ENCODE measurements around the gene CDKN2B-AS1.

Gene CDKN2B-AS1

DNA sequence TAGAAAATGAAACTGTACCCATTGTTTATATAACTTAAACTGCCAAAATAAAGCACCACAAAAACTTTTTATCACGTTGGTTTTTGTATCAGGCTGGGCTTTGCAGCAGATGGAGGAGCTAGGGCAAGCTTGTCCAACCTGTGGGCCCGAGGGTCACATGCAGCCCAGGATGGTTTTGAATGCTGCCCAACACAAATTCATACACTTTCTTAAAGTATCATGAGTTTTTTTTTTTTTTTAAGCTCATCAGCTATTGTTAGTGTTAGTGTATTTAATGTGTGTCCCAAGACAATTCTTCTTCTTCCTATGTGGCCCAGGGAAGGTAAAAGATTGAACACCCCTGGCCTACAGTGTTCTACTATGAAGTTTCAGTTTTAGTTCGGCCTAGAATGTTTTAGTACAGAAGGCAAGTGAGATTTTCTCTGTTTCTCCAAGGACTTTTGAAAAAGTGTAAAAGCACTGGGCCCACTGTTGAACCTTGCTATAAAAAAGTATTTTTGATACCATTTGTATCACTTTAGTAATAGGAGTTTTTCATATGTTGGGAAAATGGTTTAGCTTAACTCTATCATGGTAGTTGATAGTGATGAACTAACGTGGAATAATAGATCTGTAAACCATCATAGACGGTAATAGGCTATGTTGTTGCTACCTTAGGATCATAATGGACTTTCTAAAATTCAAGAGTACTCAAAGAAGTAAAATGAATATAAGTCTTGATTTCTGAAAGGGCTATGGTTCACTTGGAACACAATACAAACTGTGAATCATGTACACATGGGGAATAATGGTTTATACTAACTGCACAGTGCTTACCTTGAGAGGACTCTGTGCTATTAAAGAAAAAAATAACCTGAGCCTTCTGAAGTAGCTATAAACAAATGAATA is 3.3 kb upstream of the CDKN2B-AS1 start:
- no peak overlapping the region for H3K4me3 ChIP-seq (replicated peaks; ENCODE audit: low read depth, low read length)
- no peak for DNase-seq (ENCODE audit: low read depth)
- TF ChIP-seq, protein P1, sequence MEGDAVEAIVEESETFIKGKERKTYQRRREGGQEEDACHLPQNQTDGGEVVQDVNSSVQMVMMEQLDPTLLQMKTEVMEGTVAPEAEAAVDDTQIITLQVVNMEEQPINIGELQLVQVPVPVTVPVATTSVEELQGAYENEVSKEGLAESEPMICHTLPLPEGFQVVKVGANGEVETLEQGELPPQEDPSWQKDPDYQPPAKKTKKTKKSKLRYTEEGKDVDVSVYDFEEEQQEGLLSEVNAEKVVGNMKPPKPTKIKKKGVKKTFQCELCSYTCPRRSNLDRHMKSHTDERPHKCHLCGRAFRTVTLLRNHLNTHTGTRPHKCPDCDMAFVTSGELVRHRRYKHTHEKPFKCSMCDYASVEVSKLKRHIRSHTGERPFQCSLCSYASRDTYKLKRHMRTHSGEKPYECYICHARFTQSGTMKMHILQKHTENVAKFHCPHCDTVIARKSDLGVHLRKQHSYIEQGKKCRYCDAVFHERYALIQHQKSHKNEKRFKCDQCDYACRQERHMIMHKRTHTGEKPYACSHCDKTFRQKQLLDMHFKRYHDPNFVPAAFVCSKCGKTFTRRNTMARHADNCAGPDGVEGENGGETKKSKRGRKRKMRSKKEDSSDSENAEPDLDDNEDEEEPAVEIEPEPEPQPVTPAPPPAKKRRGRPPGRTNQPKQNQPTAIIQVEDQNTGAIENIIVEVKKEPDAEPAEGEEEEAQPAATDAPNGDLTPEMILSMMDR (IDR thresholded peaks at IDR 0.05; ENCODE audit: low read length, missing control alignments) = no peak

- no peak for DNase-seq (ENCODE audit: low read depth)
- peak overlapping the region; percentile 96 for H3K4me3 ChIP-seq (replicated peaks; ENCODE audit: low read depth, low read length)
Observed at GRCh38 chr9:21993007-21993406, 1.6 kb upstream of the CDKN2B-AS1 start.

GRCh38 chr9:21993893-21994555 is 567 bp upstream of the CDKN2B-AS1 start, which contains the start of gene CDKN2A:
TSS of gene CDKN2A (minus strand) at chr9:21994392.
- peak; percentile 55 for DNase-seq (ENCODE audit: low read depth)
- TF ChIP-seq, protein P1 (IDR thresholded peaks at IDR 0.05; ENCODE audit: low read length, missing control alignments) = no peak
- H3K4me3 ChIP-seq (replicated peaks; ENCODE audit: low read depth, low read length) = peak within 1 kb of the TSS; percentile 96

More at GRCh38 chr9:21993007-21993406, 1.6 kb upstream of the CDKN2B-AS1 start:
- TF ChIP-seq, protein P1 (IDR thresholded peaks at IDR 0.05; ENCODE audit: low read length, missing control alignments) = no peak

GRCh38 chr9:21995006-21995665 is 545 bp downstream of the CDKN2B-AS1 start:
- TF ChIP-seq, protein P1 (IDR thresholded peaks at IDR 0.05; ENCODE audit: low read length, missing control alignments) = no peak
- H3K4me3 ChIP-seq (replicated peaks; ENCODE audit: low read depth, low read length) = peak overlapping the region; percentile 96
- peak; percentile 74 for DNase-seq (ENCODE audit: low read depth)

- peak overlapping the region; percentile 96 for H3K4me3 ChIP-seq (replicated peaks; ENCODE audit: low read depth, low read length)
- DNase-seq (ENCODE audit: low read depth) = peak; percentile 64
- TF ChIP-seq, protein P1 (IDR thresholded peaks at IDR 0.05; ENCODE audit: low read length, missing control alignments) = peak; percentile 7
Observed at GRCh38 chr9:21995666-21996398, 1.2 kb downstream of the CDKN2B-AS1 start.

DNA sequence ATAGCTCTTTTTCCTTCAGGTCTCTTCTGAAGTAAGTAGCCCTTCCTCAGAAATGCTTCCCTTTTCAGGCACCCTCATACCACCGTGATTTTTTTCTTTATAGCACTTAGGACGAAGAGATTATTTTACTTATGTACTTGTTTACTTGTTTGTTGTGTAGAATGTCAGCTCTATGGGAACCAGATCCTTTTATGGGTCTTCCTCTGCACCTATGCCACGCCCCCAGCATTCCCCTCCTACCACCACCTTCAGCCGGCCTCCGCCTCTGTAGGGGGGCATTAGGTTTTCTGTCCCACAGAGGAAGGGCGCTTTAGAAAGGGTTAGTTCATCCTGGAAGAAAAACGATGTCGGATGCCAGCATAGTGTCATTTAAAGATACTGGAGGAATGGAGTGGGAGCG is 1.8 kb downstream of the CDKN2B-AS1 start:
- DNase-seq (ENCODE audit: low read depth) = no peak
- H3K4me3 ChIP-seq (replicated peaks; ENCODE audit: low read depth, low read length) = peak overlapping the region; percentile 96
- TF ChIP-seq, protein P1 (IDR thresholded peaks at IDR 0.05; ENCODE audit: low read length, missing control alignments) = no peak
